Measurements from ENCODE around the gene TAS2R40.
A peak's percentile ranks its signal among the peaks of the same experiment; 100 is the strongest.

DNA sequence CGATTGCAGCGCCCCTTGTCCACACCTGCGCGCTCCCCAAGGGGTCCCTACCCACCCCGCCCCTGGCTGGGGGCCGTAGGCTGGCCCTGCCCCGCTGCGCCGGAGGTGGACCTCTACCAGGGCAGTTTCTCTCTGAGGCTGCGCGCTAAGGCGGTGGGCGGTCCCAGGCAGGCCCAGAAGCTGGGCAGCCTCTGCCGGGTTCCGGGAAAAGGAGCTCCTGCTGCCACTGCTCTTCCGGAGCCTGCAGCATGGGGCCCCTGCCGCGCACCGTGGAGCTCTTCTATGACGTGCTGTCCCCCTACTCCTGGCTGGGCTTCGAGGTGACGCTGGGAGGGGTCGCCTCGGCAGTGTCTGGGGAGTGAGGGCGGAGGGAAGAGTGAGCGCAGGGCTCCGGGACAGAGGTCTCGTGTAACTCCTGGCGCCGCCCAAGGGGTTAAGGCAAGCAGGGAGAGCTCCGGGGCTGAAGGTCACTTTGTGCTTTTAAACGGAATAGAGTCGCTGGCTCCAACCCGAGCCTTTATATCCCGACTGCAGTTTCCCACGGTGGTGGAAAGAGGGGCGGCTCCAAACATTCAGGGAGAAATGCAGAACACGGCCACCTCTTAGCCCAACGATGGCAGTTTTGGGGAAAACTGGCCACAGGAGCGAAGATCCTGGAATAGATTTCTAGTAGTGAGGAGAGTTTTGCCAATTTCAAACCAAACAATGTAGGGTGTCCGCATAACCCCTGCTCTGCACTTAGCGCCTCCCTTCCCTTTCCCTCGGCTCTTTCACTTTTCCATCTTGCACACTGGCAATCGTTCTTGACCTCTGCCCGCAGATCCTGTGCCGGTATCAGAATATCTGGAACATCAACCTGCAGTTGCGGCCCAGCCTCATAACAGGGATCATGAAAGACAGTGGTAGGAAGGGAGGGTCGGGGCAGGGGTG, 41.7 kb downstream of the TAS2R40 start, which contains the start of gene GSTK1:
- TF ChIP-seq POLR2AphosphoS5 (IDR thresholded peaks at IDR 0.05): peak; percentile 54 to 80 (median 58)
- TF ChIP-seq, protein P1, sequence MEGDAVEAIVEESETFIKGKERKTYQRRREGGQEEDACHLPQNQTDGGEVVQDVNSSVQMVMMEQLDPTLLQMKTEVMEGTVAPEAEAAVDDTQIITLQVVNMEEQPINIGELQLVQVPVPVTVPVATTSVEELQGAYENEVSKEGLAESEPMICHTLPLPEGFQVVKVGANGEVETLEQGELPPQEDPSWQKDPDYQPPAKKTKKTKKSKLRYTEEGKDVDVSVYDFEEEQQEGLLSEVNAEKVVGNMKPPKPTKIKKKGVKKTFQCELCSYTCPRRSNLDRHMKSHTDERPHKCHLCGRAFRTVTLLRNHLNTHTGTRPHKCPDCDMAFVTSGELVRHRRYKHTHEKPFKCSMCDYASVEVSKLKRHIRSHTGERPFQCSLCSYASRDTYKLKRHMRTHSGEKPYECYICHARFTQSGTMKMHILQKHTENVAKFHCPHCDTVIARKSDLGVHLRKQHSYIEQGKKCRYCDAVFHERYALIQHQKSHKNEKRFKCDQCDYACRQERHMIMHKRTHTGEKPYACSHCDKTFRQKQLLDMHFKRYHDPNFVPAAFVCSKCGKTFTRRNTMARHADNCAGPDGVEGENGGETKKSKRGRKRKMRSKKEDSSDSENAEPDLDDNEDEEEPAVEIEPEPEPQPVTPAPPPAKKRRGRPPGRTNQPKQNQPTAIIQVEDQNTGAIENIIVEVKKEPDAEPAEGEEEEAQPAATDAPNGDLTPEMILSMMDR (IDR thresholded peaks at IDR 0.05): peak in 1 of 3 donors; percentile 6
- TF ChIP-seq POLR2A (IDR thresholded peaks at IDR 0.05): peak; percentile 68
